Tongue (tissue), 2 donors: ENCODE data around the gene TFIP11. TPM values are rescaled to one million over a fixed set of nuclear protein-coding genes. Genes with fewer than 3 reads are reported as not detected.
"Not testable (repeated sequence)": the region's sequence is repeated elsewhere in the genome, so short reads cannot be mapped to it uniquely, and the experiment has no call there.

Experiments used
- DNase-seq: peaks from one replicate; pipeline ENCODE4 v3.0.0-alpha.2; 2015
- total RNA-seq: library from RNA; depleted of rRNA; stranded (reverse); fragments of >200 nt; gene quantifications from one replicate; pipeline ENCODE4 v1.2.3, GENCODE V29; 2014

The TFIP11 gene
- total RNA-seq, 1 donor from 2014 or later: 28.4 TPM

- no peak for DNase-seq
Measured at GRCh38 chr22:26541167-26541819, 29.0 kb upstream of the TFIP11 start.

- DNase-seq: no peak
Measured at GRCh38 chr22:26540119-26540518, 27.8 kb upstream of the TFIP11 start.

DNA sequence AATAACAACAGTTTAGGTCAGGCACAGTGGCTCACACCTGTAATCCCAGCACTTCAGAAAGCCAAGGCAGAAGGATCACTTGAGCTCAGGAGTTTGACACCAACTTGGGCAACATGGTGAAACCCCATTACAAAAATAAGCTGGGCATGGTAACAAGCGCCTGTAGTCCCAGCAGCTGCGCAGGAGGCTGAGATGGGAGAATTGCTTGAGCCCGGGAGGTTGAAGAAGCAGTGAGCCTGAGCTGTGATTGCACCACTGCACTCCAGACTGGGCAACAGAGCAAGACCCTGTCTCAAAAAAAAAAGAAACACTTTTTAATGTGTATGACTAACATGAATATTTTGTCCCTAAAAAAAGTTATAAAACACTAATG lies 24.5 kb upstream of the TFIP11 start:
- no peak for DNase-seq

GRCh38 chr22:26536056-26536761 lies 23.9 kb upstream of the TFIP11 start:
- no peak for DNase-seq

- DNase-seq: no peak
Measured at GRCh38 chr22:26535603-26535908, 23.3 kb upstream of the TFIP11 start.

- DNase-seq: peak; percentile 17
Measured at GRCh38 chr22:26534874-26535602, 22.8 kb upstream of the TFIP11 start.

DNA sequence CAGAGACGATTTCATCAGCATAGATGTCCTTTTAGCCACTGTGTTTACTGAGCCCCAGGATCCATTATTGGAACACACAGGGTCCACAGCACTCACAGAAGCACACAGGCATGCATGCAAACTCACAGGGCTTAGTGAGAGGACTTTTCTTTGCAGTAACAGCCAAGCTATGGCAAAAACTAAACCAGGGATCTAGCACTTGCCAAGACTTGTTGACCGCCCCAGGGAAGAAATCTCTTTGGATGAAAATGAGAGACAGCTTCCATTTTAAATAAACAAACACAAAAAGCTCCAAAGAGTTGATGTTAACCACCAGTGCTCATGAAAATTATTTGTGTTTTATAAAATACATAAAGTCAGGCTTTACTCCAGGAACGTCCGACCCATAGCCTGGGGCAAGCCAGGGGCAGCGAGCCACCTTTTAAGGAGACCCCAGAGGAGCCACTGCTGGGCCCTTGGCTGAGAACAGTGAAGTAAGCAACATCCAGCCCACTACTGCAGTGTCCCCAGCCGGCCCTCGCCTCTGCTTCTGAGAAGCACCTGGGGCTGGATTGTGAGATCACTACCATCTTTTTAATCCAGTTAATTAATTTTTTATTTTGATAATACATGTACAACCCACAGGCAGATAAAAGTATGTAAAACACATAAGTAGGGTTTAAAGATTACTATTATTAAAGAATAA lies 22.0 kb upstream of the TFIP11 start:
- DNase-seq: peak; percentile 56

DNA sequence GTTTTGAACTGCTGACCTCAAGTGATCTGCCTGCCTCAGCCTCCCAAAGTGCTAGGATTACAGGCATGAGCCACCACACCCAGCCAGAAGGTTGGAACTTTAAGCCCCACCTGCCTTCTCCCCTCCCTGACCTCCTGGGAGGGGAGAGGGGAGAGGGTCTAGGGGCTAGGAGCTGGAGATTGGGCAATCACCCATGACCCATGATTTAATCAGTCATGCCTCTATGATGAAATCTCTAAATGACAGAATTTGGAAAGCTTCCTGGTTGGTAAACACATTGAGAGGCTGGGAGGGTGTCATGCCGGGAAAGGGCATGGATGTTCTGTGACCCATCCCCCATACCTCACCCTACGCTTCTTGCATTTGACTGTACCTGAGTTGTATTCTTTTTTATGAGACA lies 17.1 kb upstream of the TFIP11 start:
- no peak for DNase-seq

DNA sequence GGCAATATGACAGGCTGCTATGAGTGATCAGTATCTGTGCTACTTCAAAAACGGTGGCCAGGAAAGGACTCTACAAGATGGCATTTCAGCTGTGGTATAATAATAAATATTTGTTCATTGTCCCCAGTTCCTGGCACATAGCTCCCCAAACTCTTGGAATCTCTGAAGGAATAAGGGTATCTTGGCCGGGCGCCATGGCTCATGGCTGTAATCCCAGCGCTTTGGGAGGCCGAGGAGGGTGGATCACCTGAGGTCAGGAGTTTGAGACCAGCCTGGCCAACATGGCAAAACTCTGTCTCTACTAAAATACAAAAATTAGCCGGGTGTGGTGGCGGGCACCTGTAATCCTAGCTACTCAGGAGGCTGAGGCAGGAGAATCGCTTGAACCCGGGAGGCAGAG lies 16.2 kb upstream of the TFIP11 start:
- DNase-seq: not testable (repeated sequence)

DNA sequence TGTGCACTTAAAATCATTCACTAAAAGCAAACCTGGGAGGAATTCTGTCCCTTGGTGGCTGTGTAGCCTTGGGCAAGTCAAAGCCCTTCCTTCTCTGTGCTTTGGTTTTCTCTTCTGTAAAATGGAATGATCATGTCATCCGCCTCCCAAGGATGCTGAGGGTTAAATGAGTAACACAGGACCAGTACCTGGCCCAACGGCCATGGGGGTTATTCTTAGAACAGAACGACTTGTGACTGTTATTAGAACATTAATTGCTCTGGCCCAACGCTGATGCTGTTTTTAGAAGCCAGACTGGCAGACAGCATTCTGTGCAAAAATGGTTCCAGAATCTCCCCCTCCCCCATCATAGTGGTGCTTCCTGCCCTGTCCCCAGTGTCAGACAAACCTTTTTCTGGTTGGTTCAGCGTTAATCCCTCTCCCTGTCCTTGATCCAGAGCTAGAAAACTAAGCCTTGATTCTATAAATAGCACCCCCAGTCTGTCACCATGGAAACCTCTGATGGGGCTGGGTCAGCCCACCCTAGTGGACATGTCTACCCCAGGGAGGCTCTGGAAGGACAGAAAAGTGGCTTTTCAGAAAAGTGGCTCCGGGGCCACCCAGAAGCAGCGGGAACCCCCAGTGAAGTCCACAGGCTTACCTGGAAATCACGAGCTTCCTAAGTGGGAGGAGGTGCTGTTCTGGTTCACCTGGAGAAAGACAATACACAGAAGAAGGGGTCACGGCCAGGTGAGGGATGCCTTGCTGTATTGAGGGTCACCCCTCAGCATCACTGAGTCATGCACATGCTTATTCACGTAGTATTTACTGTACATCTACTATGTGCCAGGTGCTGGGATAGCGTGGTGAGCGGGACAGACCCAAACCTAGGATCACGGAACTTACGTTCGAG lies 15.5 kb upstream of the TFIP11 start:
- no peak for DNase-seq

DNA sequence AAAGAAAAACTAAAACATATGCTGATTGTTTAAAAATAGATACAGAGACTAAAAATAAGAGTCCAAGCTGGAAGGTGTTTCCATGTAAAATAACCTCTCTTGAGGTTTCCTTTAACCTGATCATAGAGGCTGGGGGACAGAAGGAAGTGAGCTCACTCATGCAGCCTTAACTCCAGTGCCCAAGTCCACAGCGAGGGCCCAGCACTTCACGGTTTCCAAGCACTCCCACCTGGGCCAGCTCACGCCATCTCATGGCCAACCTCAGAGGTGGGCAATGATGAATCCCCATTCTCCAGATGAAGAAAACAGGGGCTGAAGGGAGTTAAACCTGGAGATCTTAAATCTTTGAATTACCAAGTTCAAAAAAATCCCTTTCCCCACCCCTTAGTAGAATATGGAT lies 14.9 kb upstream of the TFIP11 start:
- DNase-seq: no peak

GRCh38 chr22:26525946-26526564 lies 13.8 kb upstream of the TFIP11 start:
- DNase-seq: no peak

- DNase-seq: no peak
Measured at GRCh38 chr22:26524870-26525269, 12.6 kb upstream of the TFIP11 start.

DNA sequence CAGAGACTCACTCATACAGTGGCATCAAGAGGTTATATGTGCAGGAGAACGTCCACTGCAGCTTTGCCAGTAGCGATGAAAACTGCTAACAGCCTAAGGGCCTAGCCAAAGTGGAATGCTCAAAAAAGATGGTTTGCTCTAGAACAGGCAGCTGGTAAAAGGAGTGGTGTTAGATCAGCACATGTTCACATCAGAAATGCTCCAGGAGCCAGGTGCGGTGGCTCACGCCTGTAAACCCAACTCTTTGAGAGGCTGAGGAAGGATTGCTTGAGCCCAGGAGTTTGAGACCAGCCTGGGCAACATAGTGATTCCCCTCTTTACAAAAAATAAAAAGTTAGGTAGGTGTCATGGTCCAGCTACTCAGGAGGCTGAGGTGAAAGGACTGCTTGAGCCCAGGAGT lies 10.3 kb upstream of the TFIP11 start:
- no peak for DNase-seq

DNA sequence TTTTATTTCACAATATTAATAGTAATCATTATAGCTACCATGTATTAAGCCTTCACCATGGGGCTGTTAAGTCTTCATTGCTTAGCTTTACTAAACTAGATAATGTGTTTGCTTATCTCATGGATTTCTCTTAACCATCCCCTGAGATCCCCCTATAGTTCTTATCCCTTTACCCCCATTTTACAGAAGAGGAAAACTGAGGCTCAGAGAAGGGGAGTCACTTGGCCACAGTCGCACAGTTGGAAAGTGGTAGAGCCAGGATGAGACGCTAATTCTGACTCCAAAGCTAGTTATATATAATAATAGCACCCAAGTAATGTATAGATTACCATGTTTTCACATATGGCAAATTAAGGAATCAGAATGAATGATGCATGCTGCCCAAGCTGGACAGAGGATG lies 9.7 kb upstream of the TFIP11 start:
- no peak for DNase-seq

- DNase-seq: no peak
Measured at GRCh38 chr22:26517429-26517828, 5.2 kb upstream of the TFIP11 start.

DNA sequence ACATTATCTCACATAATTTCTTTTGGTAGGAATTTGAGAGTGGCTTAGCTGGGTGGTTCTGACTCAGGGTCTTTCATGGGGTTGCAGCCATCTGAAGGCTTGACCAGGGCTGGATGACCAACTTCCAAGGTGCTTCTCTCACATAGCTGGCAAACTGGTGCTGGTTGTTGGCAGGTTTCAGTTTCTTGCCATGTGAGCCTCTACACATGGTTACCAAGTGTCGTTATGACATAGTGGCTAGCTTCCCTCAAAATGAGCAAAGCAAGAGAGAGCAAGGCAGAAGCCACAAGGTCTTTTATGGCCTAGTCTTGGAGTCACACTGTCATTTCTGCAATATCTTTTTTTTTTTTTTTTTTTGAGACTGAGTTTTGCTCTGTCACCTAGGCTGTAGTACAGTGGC lies 4.2 kb upstream of the TFIP11 start:
- no peak for DNase-seq

- DNase-seq: no peak
Measured at GRCh38 chr22:26515931-26516330, 3.7 kb upstream of the TFIP11 start.

DNA sequence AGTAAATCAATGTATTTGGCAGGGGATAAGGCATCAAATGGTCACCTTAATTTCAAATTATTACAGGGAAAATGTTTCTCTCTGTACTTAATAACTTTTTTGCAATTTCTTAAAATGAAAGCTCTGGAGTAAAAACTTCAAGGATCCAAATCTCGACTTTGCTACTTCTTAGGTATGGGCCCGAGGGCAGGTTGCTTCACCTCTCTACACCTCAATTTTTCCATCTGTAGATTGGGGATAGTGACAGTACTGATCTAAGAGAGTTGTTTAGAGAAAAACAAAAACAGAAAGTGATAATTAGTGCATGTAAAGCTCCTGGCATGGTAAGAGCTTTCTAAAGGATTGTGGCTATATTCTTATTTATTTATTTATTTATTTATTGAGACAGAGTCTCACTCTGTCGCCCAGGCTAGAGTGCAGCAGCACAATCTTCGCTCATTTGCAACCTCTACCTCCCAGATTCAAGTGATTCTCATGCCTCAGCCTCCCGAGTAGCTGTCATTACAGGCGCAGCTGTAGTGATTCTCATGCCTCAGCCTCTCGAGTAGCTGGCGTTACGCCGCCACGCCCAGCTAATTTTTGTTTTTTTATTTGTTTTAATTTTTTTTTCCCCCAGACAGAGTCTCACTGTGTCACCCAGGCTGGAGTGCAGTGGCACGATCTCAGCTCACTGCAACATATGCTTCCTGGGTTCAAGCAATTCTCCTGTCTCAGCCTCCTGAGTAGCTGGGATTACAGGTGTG lies 2.3 kb upstream of the TFIP11 start:
- DNase-seq: no peak

- no peak for DNase-seq
Measured at GRCh38 chr22:26513838-26514237, 1.6 kb upstream of the TFIP11 start.

GRCh38 chr22:26508148-26508547 lies 4.1 kb downstream of the TFIP11 start:
- DNase-seq: no peak
